ENCODE measurements around the gene MYLK.

The MYLK gene

DNA sequence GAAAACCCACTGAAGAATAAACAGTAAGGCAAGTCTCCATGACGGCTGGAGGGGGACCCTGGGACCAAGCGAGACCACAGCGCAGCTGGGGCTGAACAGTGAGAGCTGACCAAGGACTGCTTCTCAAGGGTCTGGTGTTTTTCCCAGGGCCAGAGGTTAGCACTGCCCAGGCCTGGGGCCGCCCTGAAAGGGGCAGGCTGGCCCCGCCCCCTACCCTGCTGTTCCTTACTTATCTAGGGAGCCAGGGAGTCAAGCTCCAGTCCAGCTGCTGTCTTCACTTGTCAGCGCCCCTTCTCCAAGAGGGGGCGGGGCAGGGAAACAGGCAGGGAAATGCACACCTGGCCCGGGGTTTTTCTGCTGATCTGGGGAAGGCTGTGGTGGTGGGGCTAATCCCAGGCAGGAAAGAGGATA is 247.7 kb downstream of the MYLK start:
- Histone ChIP-seq H3K4me3 (replicated peaks; ENCODE audit: insufficient read depth, low read length) (no peak overlapping the region), H3K27me3 (ENCODE audit: insufficient read depth, poor library complexity, severe bottlenecking) (no peaks in the 10 kb centered on the region), H3K27ac (replicated peaks) (no peak overlapping the region)
- no peak for DNase-seq (ENCODE audit: low read depth in 1 of 2, low spot score in 1 of 2)
- TF ChIP-seq, protein P1, sequence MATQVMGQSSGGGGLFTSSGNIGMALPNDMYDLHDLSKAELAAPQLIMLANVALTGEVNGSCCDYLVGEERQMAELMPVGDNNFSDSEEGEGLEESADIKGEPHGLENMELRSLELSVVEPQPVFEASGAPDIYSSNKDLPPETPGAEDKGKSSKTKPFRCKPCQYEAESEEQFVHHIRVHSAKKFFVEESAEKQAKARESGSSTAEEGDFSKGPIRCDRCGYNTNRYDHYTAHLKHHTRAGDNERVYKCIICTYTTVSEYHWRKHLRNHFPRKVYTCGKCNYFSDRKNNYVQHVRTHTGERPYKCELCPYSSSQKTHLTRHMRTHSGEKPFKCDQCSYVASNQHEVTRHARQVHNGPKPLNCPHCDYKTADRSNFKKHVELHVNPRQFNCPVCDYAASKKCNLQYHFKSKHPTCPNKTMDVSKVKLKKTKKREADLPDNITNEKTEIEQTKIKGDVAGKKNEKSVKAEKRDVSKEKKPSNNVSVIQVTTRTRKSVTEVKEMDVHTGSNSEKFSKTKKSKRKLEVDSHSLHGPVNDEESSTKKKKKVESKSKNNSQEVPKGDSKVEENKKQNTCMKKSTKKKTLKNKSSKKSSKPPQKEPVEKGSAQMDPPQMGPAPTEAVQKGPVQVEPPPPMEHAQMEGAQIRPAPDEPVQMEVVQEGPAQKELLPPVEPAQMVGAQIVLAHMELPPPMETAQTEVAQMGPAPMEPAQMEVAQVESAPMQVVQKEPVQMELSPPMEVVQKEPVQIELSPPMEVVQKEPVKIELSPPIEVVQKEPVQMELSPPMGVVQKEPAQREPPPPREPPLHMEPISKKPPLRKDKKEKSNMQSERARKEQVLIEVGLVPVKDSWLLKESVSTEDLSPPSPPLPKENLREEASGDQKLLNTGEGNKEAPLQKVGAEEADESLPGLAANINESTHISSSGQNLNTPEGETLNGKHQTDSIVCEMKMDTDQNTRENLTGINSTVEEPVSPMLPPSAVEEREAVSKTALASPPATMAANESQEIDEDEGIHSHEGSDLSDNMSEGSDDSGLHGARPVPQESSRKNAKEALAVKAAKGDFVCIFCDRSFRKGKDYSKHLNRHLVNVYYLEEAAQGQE (IDR thresholded peaks at IDR 0.05; ENCODE audit: insufficient replicate concordance, low read depth) = no peak
- TF ChIP-seq SPI1 (IDR thresholded peaks at IDR 0.05; ENCODE audit: borderline replicate concordance, low read depth) (no peak), GABPA (IDR thresholded peaks at IDR 0.05; ENCODE audit: low read depth) (no peak), POLR2AphosphoS5 (IDR thresholded peaks at IDR 0.05; ENCODE audit: low read depth) (no peak)
- TF ChIP-seq, protein P2, sequence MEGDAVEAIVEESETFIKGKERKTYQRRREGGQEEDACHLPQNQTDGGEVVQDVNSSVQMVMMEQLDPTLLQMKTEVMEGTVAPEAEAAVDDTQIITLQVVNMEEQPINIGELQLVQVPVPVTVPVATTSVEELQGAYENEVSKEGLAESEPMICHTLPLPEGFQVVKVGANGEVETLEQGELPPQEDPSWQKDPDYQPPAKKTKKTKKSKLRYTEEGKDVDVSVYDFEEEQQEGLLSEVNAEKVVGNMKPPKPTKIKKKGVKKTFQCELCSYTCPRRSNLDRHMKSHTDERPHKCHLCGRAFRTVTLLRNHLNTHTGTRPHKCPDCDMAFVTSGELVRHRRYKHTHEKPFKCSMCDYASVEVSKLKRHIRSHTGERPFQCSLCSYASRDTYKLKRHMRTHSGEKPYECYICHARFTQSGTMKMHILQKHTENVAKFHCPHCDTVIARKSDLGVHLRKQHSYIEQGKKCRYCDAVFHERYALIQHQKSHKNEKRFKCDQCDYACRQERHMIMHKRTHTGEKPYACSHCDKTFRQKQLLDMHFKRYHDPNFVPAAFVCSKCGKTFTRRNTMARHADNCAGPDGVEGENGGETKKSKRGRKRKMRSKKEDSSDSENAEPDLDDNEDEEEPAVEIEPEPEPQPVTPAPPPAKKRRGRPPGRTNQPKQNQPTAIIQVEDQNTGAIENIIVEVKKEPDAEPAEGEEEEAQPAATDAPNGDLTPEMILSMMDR (IDR thresholded peaks at IDR 0.05; ENCODE audit: insufficient read depth, low read length) = no peak

DNA sequence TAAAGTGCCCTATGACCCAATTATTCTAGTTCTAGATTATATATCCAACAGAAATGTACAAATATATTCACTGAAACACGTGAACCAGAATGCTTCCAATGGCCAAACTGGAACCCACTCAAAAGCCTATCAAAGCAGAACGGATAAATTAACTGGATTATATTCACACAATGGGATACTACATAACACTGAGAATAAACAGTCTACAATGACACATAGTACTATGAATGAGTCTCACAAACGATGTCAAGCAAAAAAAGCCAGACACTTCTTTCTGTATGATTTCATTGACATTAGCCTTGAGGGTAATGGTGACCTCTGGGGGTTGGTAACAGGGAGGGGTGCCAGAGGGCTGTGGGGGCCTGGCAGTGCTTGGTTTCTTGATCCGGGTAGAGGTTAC is 248.4 kb downstream of the MYLK start:
- no peak overlapping the region for H3K4me3 ChIP-seq (replicated peaks; ENCODE audit: insufficient read depth, low read length)
- no peak for DNase-seq (ENCODE audit: low read depth in 1 of 2, low spot score in 1 of 2)
- TF ChIP-seq, protein P1 (IDR thresholded peaks at IDR 0.05; ENCODE audit: insufficient replicate concordance, low read depth) = no peak
- TF ChIP-seq SPI1 (IDR thresholded peaks at IDR 0.05; ENCODE audit: borderline replicate concordance, low read depth) = no peak
- no peak for TF ChIP-seq GABPA (IDR thresholded peaks at IDR 0.05; ENCODE audit: low read depth)
- TF ChIP-seq, protein P2 (IDR thresholded peaks at IDR 0.05; ENCODE audit: insufficient read depth, low read length) = no peak
- no peak for TF ChIP-seq POLR2AphosphoS5 (IDR thresholded peaks at IDR 0.05; ENCODE audit: low read depth)
- no peak overlapping the region for H3K27ac ChIP-seq (replicated peaks)
- no peaks in the 10 kb centered on the region for H3K27me3 ChIP-seq (ENCODE audit: insufficient read depth, poor library complexity, severe bottlenecking)

DNA sequence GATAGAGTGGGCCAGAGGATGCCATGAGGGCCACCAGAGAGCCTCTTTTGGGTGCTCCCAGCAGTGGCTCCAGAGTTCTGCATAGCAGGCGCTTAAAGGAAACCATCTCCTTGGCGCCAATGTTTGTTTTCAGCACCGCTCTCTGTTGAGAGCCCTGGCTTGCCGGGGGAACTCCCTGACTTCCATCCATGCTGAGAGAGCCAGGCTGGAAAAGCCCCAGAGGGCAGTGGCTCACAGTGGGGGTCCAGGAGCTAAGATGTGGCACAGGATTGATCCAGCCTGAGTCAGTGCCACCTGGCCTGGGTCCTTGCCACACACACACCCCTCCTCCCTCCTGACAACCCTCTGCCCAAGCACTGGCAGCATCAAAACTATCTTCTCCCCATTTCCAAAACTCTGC is 248.9 kb downstream of the MYLK start:
- H3K27ac ChIP-seq (replicated peaks) = no peak overlapping the region
- DNase-seq (ENCODE audit: low read depth in 1 of 2, low spot score in 1 of 2) = no peak
- no peak overlapping the region for H3K4me3 ChIP-seq (replicated peaks; ENCODE audit: insufficient read depth, low read length)
- TF ChIP-seq SPI1 (IDR thresholded peaks at IDR 0.05; ENCODE audit: borderline replicate concordance, low read depth) = no peak
- H3K27me3 ChIP-seq (ENCODE audit: insufficient read depth, poor library complexity, severe bottlenecking) = no peaks in the 10 kb centered on the region

DNA sequence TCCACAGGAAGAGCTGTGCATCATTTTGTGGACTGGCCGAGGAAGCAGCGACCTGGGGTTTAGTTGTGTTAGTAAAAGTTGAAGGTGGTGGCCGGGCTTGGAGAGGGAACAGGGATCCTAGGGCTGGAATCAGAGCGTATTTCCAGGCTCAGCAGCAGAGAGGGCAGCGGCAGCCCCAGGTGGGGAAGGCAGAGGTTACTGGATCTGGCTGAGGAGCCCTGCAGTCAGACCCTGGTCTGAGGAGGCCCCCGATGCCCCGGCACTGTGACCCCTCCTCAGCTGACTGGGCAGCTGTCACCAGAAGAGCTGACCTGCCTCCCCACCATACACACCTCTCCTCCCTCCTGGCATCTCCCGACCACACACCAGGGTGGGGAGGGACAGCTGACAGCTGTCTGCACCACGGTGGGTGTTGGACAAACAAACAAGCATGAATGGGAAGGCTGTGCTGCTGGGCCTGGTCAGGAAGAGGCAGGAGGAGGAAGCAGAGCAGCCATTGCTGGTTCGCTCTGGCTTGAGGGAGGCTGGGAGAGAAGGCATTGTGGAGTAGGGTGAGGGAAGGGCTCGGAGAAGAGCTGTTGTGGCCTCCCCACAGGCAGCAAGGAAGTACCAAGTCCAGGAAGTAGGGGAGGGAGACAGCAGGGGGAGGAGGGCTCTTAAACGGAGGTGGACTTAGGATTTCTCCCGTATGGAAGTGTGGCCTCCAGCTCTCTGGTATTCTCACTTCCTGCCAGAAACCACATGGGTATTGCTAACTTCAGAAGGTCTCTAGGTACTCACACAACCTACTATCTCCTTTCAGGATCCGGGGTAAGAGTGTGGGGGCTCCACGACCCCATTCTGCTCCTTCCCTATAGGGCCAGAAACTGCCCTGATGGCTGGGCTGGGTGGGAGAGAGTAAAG is 249.7 kb downstream of the MYLK start:
- no peak for DNase-seq (ENCODE audit: low read depth in 1 of 2, low spot score in 1 of 2)
- TF ChIP-seq, protein P2 (IDR thresholded peaks at IDR 0.05; ENCODE audit: insufficient read depth, low read length) = no peak
- TF ChIP-seq, protein P1 (IDR thresholded peaks at IDR 0.05; ENCODE audit: insufficient replicate concordance, low read depth) = no peak
- TF ChIP-seq POLR2AphosphoS5 (IDR thresholded peaks at IDR 0.05; ENCODE audit: low read depth) (no peak), SPI1 (IDR thresholded peaks at IDR 0.05; ENCODE audit: borderline replicate concordance, low read depth) (no peak), GABPA (IDR thresholded peaks at IDR 0.05; ENCODE audit: low read depth) (no peak)
- H3K4me3 ChIP-seq (replicated peaks; ENCODE audit: insufficient read depth, low read length) = no peak overlapping the region
- H3K27me3 ChIP-seq (ENCODE audit: insufficient read depth, poor library complexity, severe bottlenecking) = no peaks in the 10 kb centered on the region
- H3K27ac ChIP-seq (replicated peaks) = no peak overlapping the region

Measured in HL-60 (cell line).